Mucosa of rectum (tissue), 2 donors: ENCODE results near the gene PRKAB1.

Source experiments
- H3K27ac ChIP-seq, 2 donors: one replicate each; pipeline ENCODE4 v1.7.0; 2013; ENCODE audit warnings: inconsistent platforms in 2 of 2, low read depth in 2 of 2, low read length in 2 of 2
- H3K27me3 ChIP-seq, 2 donors: one replicate each; pipeline ENCODE4 v1.7.0; 2013; ENCODE audit warnings: low read length in 2 of 2; ENCODE audit not compliant: control insufficient read depth in 2 of 2, insufficient read depth in 2 of 2
- H3K36me3 ChIP-seq, 2 donors: one replicate each; pipeline ENCODE4 v1.7.0; 2013; ENCODE audit warnings: low read length in 2 of 2; ENCODE audit not compliant: control insufficient read depth in 2 of 2, insufficient read depth in 2 of 2
- H3K4me1 ChIP-seq, 2 donors: one replicate each; pipeline ENCODE4 v1.7.0; 2013; ENCODE audit warnings: low read length in 2 of 2, mild to moderate bottlenecking in 1 of 2; ENCODE audit not compliant: control insufficient read depth in 2 of 2, insufficient read depth in 2 of 2
- H3K4me3 ChIP-seq, 2 donors: one replicate each; pipeline ENCODE4 v1.7.0; 2013; ENCODE audit warnings: low read length in 2 of 2
- H3K9ac ChIP-seq, 2 donors: one replicate each; pipeline ENCODE4 v1.7.0; 2013; ENCODE audit warnings: low read length in 2 of 2, low read depth in 1 of 2, mild to moderate bottlenecking in 1 of 2
- H3K9me3 ChIP-seq, 2 donors: one replicate each; pipeline ENCODE4 v1.7.0; 2013; ENCODE audit warnings: low read length in 2 of 2; ENCODE audit not compliant: control insufficient read depth in 2 of 2
- donor health status: healthy.
- donor health status: Normal muscosa, but diverticular disease.

PRKAB1 gene

GRCh38 chr12:119720349-119720748, 52.4 kb downstream of the PRKAB1 start:
- Histone ChIP-seq H3K9ac (no peak overlapping the region), H3K4me1 (peaks cover 2 to 4% of the 10 kb centered on the region in 2 donors), H3K36me3 (no peaks in the 10 kb centered on the region), H3K9me3 (no peaks in the 10 kb centered on the region), H3K27ac (no peak overlapping the region), H3K27me3 (no peaks in the 10 kb centered on the region), H3K4me3 (no peak overlapping the region)

- Histone ChIP-seq H3K9me3 (no peaks in the 10 kb centered on the region), H3K4me3 (no peak overlapping the region), H3K9ac (no peak overlapping the region), H3K27ac (no peak overlapping the region), H3K27me3 (no peaks in the 10 kb centered on the region), H3K4me1 (peaks cover 2 to 4% of the 10 kb centered on the region in 2 donors), H3K36me3 (no peaks in the 10 kb centered on the region)
Measured at GRCh38 chr12:119721306-119721705, 53.4 kb downstream of the PRKAB1 start.

GRCh38 chr12:119725523-119725922, 57.6 kb downstream of the PRKAB1 start:
- Histone ChIP-seq H3K9me3 (no peaks in the 10 kb centered on the region), H3K4me3 (no peak overlapping the region), H3K27me3 (no peaks in the 10 kb centered on the region), H3K36me3 (no peaks in the 10 kb centered on the region), H3K27ac (no peak overlapping the region), H3K4me1 (no peaks in the 10 kb centered on the region), H3K9ac (no peak overlapping the region)

GRCh38 chr12:119727600-119728443, 59.9 kb downstream of the PRKAB1 start:
- no peaks in the 10 kb centered on the region for H3K36me3 ChIP-seq
- no peaks in the 10 kb centered on the region for H3K27me3 ChIP-seq
- H3K4me3 ChIP-seq, result no peak overlapping the region
- H3K9ac ChIP-seq, result no peak overlapping the region
- H3K4me1 ChIP-seq, result no peaks in the 10 kb centered on the region
- no peak overlapping the region for H3K27ac ChIP-seq
- no peaks in the 10 kb centered on the region for H3K9me3 ChIP-seq

GRCh38 chr12:119728444-119728745, 60.5 kb downstream of the PRKAB1 start:
- Histone ChIP-seq H3K4me1 (no peaks in the 10 kb centered on the region), H3K9ac (no peak overlapping the region), H3K27me3 (no peaks in the 10 kb centered on the region), H3K27ac (no peak overlapping the region), H3K36me3 (no peaks in the 10 kb centered on the region), H3K4me3 (no peak overlapping the region), H3K9me3 (no peaks in the 10 kb centered on the region)

GRCh38 chr12:119729871-119730270, 61.9 kb downstream of the PRKAB1 start:
- no peaks in the 10 kb centered on the region for H3K9me3 ChIP-seq

GRCh38 chr12:119730381-119730780, 62.4 kb downstream of the PRKAB1 start:
- Histone ChIP-seq H3K4me1 (no peaks in the 10 kb centered on the region), H3K27me3 (no peaks in the 10 kb centered on the region), H3K9ac (no peak overlapping the region), H3K27ac (no peak overlapping the region), H3K36me3 (peaks cover 0 to 5% of the 10 kb centered on the region in 2 donors), H3K4me3 (no peak overlapping the region), H3K9me3 (no peaks in the 10 kb centered on the region)

More at GRCh38 chr12:119729871-119730270, 61.9 kb downstream of the PRKAB1 start:
- Histone ChIP-seq H3K9ac (no peak overlapping the region), H3K27me3 (no peaks in the 10 kb centered on the region), H3K27ac (no peak overlapping the region), H3K4me3 (no peak overlapping the region), H3K36me3 (peaks cover 0 to 5% of the 10 kb centered on the region in 2 donors), H3K4me1 (no peaks in the 10 kb centered on the region)
